GM18870 (cell line): ENCODE results near the gene PLEKHA4.
"Not testable (repeated sequence)": the region's sequence is repeated elsewhere in the genome, so short reads cannot be mapped to it uniquely, and the experiment has no call there.

Source experiments
- ATAC-seq: cut with Tn5 transposase; IDR thresholded peaks from one replicate; pipeline ENCODE4 v1.9.1; 2021; ENCODE audit warnings: moderate library complexity; ENCODE audit not compliant: unreplicated experiment

The PLEKHA4 gene

GRCh38 chr19:48866692-48867091 is 1.7 kb downstream of the PLEKHA4 start:
- ATAC-seq = no peak

DNA sequence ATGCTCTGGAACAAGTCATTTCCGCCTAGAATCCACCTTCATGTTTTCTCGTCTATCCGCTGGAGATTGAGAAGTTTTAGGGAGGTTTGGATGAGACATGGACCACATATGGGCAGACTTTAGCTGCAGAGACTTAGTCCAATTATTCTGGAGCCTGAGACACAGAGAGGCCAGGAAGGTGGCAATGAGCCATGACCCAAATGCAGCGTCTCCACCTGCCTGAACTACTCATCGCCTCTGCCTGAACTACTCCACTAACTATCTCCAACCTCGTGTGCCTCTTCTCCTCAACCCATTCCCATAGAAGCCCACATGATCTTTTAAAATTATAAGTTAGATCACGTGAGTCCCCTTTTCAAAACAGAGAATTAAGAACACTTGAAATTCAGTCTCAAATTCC is 5.6 kb downstream of the PLEKHA4 start:
- no peak for ATAC-seq

DNA sequence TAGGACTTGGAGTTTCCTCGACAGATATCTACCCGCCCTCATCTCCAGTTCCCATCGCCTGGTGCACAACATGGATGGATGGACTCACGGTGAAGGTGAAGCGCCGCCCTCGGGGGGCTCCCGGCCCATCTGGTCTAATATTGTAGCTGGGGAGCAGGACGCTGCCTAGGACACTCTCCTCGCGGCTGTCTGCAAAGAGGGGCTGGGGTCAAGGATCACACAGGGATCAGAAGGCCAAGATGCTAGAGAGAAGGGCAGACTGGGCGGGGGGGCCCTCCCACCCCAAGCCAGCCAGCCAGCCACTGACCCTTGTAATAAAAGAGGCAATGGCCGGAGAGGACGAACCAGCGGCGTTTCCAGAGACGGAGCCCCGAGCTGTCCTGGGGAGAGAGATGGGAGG is 7.1 kb downstream of the PLEKHA4 start:
- ATAC-seq = no peak

DNA sequence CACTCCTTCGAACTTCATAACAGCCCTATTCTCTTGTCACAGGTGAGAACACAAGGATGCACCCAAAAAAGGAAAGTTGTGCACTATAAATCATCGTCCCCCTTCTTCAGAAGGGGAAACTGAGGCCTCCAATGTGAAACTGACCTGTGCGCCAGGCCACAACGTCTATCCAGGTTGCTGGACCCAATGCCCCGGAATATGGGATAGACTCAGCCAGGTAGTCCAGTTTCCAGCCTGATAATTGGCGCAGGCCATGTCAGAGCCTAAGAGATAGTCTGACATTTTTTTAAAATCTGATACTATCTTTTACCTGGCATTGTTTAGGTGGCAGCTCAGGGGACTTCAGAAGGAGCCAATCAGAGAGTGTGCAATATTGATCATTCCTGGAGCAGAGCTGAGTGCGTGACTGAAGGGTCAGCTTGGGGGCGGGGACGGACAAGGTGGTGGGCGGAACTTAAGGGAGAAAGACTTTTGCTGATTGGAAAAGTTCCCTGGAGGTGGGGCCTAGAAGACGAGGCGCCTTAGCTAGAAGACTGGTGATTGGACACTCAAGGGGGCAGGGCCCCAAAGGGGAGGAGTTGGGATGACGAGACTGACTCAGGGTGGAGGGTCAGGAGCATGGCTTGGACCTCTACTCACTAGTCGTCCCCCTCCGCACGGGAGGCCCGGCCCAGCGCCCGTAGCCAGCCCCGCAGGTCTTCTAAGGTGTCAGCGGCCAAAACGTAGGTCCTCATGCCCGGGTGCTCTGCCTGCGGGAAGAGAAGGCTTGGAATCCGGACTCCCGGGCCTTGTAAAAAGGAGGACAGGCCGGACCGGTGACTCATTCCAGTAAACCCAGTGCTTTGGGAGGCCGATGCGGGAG is 8.5 kb downstream of the PLEKHA4 start:
- no peak for ATAC-seq

DNA sequence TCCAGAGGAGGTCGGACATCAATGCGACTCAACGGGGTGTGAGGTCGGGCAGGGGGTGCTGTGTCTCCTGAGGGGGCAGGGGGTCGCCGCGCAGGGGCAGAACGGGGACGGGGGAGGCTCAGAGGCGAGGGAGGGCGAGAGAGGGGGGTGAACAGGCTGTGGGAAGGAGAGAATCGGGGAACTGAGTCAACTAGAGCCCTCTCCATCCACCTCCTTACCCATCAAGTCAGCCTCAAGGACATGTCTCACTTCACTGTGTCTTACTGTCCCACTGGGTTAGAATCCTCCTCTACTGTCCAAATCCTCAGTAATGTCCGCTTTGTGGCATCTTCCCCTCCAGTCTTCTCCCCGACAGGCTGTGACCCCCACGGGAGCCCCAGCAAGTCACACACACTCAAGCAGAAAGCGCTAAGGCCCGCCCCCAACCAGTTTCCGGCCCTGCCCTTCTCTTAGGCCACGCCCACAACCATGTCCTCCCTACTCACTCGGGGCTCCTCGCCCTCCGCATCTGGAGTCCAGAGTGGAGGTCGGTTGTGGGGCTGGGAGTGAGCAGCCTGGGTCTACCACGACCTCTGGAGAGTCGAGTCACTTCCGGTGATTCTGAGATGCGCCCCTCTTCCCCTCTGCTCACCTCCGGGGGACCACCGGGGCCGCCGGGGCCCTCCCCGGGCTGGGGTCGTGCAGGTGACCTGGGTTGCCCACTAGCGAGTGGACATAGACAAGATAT is 9.3 kb downstream of the PLEKHA4 start:
- ATAC-seq = no peak

DNA sequence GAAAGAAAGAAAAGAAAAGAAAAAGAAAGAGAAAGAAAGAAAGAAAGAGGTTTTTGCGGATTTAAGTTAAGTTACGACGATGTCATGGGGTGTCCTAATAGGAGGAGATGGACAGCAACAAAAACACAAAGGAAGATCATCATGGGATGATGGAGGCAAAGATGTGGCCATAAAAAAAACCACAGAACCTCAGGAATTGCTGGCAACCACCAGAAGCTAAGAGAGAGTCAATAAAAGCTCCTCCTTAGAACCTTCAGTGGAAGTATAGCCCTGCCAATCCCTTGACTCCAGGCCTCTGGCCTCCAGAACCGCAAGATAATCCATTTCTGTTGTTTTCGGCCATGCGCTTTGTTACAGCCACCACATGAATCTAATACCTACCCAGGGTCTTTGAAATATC is 11.5 kb downstream of the PLEKHA4 start:
- ATAC-seq = no peak

DNA sequence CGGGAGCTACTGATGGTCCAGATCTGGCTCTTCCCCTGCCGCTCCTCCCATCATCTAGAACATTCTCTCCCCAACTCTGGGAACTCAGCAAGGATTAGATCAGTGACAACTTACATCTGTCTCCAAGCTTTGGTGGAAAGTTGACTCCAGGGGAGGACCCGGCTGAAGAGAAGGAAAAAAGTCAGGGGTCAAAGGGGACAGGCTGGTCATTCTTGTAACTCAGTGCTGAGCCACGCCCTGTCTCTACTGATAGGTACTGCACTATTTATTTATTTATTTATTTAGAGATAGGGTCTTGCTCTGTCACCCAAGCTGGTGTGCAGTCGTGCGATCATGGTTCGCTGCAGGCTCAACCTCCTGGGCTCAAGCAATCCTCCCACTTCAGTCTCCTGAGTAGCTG is 14.3 kb downstream of the PLEKHA4 start:
- ATAC-seq = no peak

DNA sequence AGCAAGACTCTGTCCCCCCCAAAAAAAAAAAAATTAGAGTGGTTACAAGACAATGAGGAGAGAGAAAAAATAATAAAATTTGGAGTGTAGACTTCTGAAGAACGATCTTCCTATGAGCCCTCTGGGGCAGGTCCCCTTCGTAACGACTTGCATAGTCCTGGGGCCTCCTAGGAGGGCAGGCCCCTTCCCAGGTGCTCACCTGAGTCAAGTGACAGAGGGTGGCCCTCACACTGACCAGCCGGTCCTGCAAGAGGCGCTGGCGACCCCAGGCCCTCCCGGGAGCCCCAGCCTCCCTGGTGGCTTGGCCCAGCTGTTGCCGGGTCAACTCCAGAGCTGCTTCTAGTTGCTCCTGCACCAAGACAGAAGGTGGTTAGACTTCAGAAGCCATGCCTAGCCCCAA is 14.9 kb downstream of the PLEKHA4 start:
- ATAC-seq = no peak

GRCh38 chr19:48852292-48852691 is 16.1 kb downstream of the PLEKHA4 start:
- no peak for ATAC-seq

DNA sequence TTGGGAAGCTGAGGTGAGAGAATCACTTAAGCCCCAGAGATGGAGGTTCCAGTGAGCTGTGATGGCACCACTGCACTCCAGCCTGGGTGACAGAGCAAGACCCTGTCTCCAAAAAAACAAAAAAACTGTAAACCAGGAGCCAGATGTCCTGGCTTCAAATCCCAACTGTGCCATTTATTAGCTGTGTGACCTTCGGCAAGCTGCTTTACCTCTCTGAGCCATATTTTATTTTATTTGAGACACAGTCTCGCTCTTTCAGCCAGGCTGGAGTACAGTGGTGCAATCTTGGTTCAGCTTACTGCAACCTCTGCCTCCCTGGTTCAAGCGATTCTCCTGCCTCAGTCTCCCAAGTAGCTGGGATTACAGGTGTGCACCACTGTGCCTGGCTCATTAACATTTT is 21.8 kb downstream of the PLEKHA4 start:
- not testable (repeated sequence) for ATAC-seq

GRCh38 chr19:48845384-48845783 is 23.0 kb downstream of the PLEKHA4 start:
- ATAC-seq = no peak

- ATAC-seq = no peak
These were observed 23.9 kb downstream of the PLEKHA4 start for GRCh38 chr19:48844472-48844871.

GRCh38 chr19:48842789-48843162 is 25.6 kb downstream of the PLEKHA4 start:
- ATAC-seq = no peak

DNA sequence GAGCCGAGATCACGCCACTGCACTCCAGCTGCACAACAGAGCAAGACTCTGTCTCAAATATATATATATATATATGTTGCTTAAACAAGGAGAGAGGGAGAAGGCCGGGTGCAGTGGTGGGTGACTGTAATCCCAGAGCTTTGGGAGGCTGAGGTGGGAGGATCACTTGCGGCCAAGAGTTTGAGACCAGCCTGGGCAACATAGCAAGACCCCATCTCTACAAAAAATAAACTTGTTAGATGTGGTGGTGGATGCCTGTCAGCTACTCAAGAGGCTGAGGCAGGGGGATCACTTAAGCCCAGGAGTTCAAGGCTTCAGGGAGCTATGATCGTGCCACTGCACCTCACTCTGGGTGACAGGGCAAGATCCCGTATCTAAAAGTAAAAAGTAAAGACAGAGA is 26.8 kb downstream of the PLEKHA4 start:
- no peak for ATAC-seq

GRCh38 chr19:48841047-48841446 is 27.4 kb downstream of the PLEKHA4 start:
- no peak for ATAC-seq

DNA sequence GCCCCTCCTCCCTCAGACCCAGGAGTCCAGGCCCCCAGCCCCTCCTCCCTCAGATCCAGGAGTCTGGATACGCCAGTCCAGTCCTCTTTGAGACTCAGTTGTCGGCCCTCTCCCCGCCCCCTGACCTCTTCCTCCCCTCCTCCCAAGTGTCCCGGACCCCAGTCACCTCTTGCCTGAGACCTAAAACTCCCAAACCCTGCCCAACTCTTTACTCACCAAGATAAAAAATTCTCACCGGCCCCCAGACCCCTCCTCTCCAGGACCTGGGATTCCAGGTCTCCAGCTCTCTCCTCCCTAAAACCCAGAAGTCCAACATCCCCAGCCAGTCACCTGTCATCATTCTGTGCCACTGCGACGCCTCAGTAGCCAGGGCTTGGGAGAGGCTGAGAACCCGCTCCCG is 30.7 kb downstream of the PLEKHA4 start:
- no peak for ATAC-seq

GRCh38 chr19:48837051-48837524 is 31.3 kb downstream of the PLEKHA4 start:
- no peak for ATAC-seq

GRCh38 chr19:48836089-48837017 is 32.1 kb downstream of the PLEKHA4 start, which contains the start of gene HSD17B14:
HSD17B14 (minus strand) TSS chr19:48836491; CDS start chr19:48836411, 80 bp downstream.
- no peak for ATAC-seq

GRCh38 chr19:48835734-48836088 is 32.7 kb downstream of the PLEKHA4 start:
- no peak for ATAC-seq

- no peak for ATAC-seq
These were observed 34.4 kb downstream of the PLEKHA4 start for GRCh38 chr19:48833977-48834376.

DNA sequence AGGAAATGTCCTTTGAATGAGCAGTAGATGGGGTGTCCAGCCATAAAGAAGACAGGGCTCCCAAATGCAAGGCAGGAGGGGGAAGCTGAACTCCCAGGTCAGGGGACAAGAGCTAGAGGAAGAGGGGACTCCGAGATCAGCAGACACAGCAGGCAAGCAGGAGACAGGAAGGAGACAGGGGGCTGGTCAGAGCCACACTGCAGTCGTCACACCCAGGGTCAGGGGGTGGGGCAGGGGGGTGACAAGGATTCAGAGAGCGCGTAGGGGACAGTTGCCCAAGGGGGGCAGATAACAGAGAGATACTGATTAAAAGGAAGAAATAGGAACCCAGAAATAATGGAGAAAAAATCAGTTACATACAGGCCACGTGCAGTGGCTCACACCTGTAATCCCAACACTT is 35.4 kb downstream of the PLEKHA4 start:
- ATAC-seq = no peak
